Panc1 (cell line): ENCODE measurements around the gene SSTR1. TPM values are rescaled to one million over a fixed set of nuclear protein-coding genes. Genes with fewer than 3 reads are reported as not detected.

Source experiments
- ATAC-seq: fragments of 200-7000 bp; cut with Tn5 transposase; 2 replicates; pipeline ENCODE4 v1.9.1; 2020; ENCODE audit warnings: mild to moderate bottlenecking, moderate library complexity
- BruUV-seq: library from RNA; stranded (reverse); fragments of 400-500 nt; replicated peaks from 2 replicates; lab custom pipeline; 2021; lab: Mats Ljungman, UMichigan
- CTCF ChIA-PET: fragments of 300-600 bp; sonication (Branson Sonifier 250); formaldehyde crosslinking; loops from one replicate; lab custom pipeline; 2022; ENCODE audit warnings: antibody characterized with exemption; lab: Charles Lee
- POLR2A ChIA-PET: fragments of 300-600 bp; sonication (Branson Sonifier 250); formaldehyde crosslinking; loops from one replicate; lab custom pipeline; 2022; ENCODE audit warnings: antibody characterized with exemption; lab: Charles Lee
- DNase-seq: peaks from one replicate; pipeline ENCODE4 v3.0.0-alpha.2; 2010; ENCODE audit warnings: low read depth, low spot score
- H3K27ac ChIP-seq: 2 replicates; pipeline ENCODE4 v1.5.1; 2011; ENCODE audit warnings: mild to moderate bottlenecking, low read length, inconsistent platforms
- H3K27me3 ChIP-seq: fragments of 200-500 bp; sonication (Bioruptor generic); 2 replicates; pipeline ENCODE4 v1.6.0; 2014; ENCODE audit warnings: low read length, inconsistent platforms; ENCODE audit not compliant: control insufficient read depth, insufficient read depth
- H3K36me3 ChIP-seq: fragments of 200-500 bp; sonication (Bioruptor generic); 2 replicates; pipeline ENCODE4 v1.5.1; 2014; ENCODE audit warnings: inconsistent platforms, mild to moderate bottlenecking, low read length, moderate library complexity; ENCODE audit not compliant: control insufficient read depth, insufficient read depth
- H3K4me1 ChIP-seq: 2 replicates; pipeline ENCODE4 v1.5.1; 2011; ENCODE audit warnings: inconsistent platforms, mild to moderate bottlenecking, low read length, moderate library complexity; ENCODE audit not compliant: control insufficient read depth, insufficient read depth
- H3K4me3 ChIP-seq, 2 experiments: 2 replicates each; pipeline ENCODE4 v1.5.1; 2011 to 2012; ENCODE audit warnings: low read depth in 2 of 2, low read length in 2 of 2, mild to moderate bottlenecking in 2 of 2, inconsistent platforms in 1 of 2, moderate library complexity in 1 of 2
- H3K9me3 ChIP-seq: fragments of 200-500 bp; sonication (Bioruptor generic); 2 replicates; pipeline ENCODE4 v1.5.1; 2014; ENCODE audit warnings: low read depth, mild to moderate bottlenecking, inconsistent platforms, low read length, moderate library complexity; ENCODE audit not compliant: control insufficient read depth, insufficient read depth
- POLR2AphosphoS5 ChIP-seq: IDR thresholded peaks from 2 replicates; pipeline ENCODE4 v1.6.1; 2012; ENCODE audit warnings: mild to moderate bottlenecking, low read depth, low read length, moderate library complexity
- REST ChIP-seq, 2 experiments: IDR thresholded peaks; 2 replicates each; pipeline ENCODE4 v1.6.1; 2011 to 2012; ENCODE audit warnings: low read depth in 2 of 2, control low read depth in 1 of 2, low read length in 1 of 2, mild to moderate bottlenecking in 1 of 2, moderate library complexity in 1 of 2; ENCODE audit not compliant: insufficient read depth in 1 of 2
- SIN3A ChIP-seq: IDR thresholded peaks from 2 replicates; pipeline ENCODE4 v1.6.1; 2012; ENCODE audit warnings: low read depth, mild to moderate bottlenecking, low read length, moderate library complexity, borderline replicate concordance; ENCODE audit not compliant: insufficient read depth
- TCF7L2 ChIP-seq: IDR thresholded peaks from 2 replicates; pipeline ENCODE4 v1.6.1; 2011; ENCODE audit warnings: mild to moderate bottlenecking, low read depth, low read length, inconsistent platforms
- in situ Hi-C: cut with HindIII; loops from 2 replicates; pipeline ENCODE4 v1.10.0; 2016; ENCODE audit warnings: low sequenced_read_pairs, low pct_unique_long_range_greater_than_20kb
- intact Hi-C: fragments of 100-400 bp; cut with micrococcal nuclease; formaldehyde crosslinking; loops from one replicate; pipeline ENCODE4 v1.10.0; 2022; ENCODE audit not compliant: unreplicated experiment
- total RNA-seq: library from RNA; stranded (reverse); gene quantifications from one replicate; pipeline ENCODE4 v1.2.1, GENCODE V29; 2021; ENCODE audit not compliant: unreplicated experiment
- TF ChIP-seq, protein P1 (sequence below): fragments of 450-650 bp; IDR thresholded peaks from 2 replicates; pipeline ENCODE4 v1.5.1; 2017; ENCODE audit warnings: mild to moderate bottlenecking

Gene SSTR1
- total RNA-seq, 1 experiment from 2014 or later = not detected

- DNase-seq (no peak), ATAC-seq (no peak)
- in situ Hi-C loops = no loop called here
- Histone ChIP-seq H3K4me1 (no peaks in the 10 kb centered on the region), H3K4me3 (no peak overlapping the region), H3K9me3 (no peaks in the 10 kb centered on the region), H3K27ac (no peak overlapping the region), H3K36me3 (no peaks in the 10 kb centered on the region), H3K27me3 (no peaks in the 10 kb centered on the region)
- CTCF ChIA-PET = no interaction called here
- POLR2A ChIA-PET = no interaction called here
- TF ChIP-seq POLR2AphosphoS5 = no peak
- no peak for TF ChIP-seq REST (IDR thresholded peaks at IDR 0.05; ENCODE audit: insufficient read depth in 1 of 2, low read depth in 2 of 2, low read length in 1 of 2)
- no peak for TF ChIP-seq SIN3A
- TF ChIP-seq, protein P1, sequence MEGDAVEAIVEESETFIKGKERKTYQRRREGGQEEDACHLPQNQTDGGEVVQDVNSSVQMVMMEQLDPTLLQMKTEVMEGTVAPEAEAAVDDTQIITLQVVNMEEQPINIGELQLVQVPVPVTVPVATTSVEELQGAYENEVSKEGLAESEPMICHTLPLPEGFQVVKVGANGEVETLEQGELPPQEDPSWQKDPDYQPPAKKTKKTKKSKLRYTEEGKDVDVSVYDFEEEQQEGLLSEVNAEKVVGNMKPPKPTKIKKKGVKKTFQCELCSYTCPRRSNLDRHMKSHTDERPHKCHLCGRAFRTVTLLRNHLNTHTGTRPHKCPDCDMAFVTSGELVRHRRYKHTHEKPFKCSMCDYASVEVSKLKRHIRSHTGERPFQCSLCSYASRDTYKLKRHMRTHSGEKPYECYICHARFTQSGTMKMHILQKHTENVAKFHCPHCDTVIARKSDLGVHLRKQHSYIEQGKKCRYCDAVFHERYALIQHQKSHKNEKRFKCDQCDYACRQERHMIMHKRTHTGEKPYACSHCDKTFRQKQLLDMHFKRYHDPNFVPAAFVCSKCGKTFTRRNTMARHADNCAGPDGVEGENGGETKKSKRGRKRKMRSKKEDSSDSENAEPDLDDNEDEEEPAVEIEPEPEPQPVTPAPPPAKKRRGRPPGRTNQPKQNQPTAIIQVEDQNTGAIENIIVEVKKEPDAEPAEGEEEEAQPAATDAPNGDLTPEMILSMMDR = no peak
- TF ChIP-seq TCF7L2 = no peak
- BruUV-seq = no TSS peak
- intact Hi-C loops = no loop called here
Measured at GRCh38 chr14:38256533-38256840, 48.8 kb downstream of the SSTR1 start.

- no peaks in the 10 kb centered on the region for H3K4me1 ChIP-seq
- ATAC-seq (no peak), DNase-seq (no peak)
- no peaks in the 10 kb centered on the region for H3K9me3 ChIP-seq
- BruUV-seq = no TSS peak
- H3K4me3 ChIP-seq = no peak overlapping the region
- intact Hi-C loops = no loop called here
- no peaks in the 10 kb centered on the region for H3K27me3 ChIP-seq
- no peaks in the 10 kb centered on the region for H3K36me3 ChIP-seq
- TF ChIP-seq SIN3A = no peak
- no peak for TF ChIP-seq TCF7L2
- TF ChIP-seq, protein P1 = no peak
- TF ChIP-seq REST (IDR thresholded peaks at IDR 0.05; ENCODE audit: insufficient read depth in 1 of 2, low read depth in 2 of 2, low read length in 1 of 2) = no peak
- no peak for TF ChIP-seq POLR2AphosphoS5
- POLR2A ChIA-PET = no interaction called here
- CTCF ChIA-PET = no interaction called here
- H3K27ac ChIP-seq = no peak overlapping the region
- in situ Hi-C loops = no loop called here
Measured at GRCh38 chr14:38257507-38257906, 49.8 kb downstream of the SSTR1 start.
